DND-41 (cell line): ENCODE measurements around the gene RBM23.

Source experiments
- ATAC-seq: fragments of 200-7000 bp; cut with Tn5 transposase; 3 replicates; pipeline ENCODE4 v1.9.1; 2021; ENCODE audit warnings: low read depth; ENCODE audit not compliant: insufficient read depth
- DNase-seq: peaks from one replicate; pipeline ENCODE4 v3.0.0-alpha.2; 2020
- H2AFZ ChIP-seq: 2 replicates; pipeline ENCODE4 v1.6.0; 2012; ENCODE audit warnings: low read depth, low read length
- H3K27ac ChIP-seq: 2 replicates; pipeline ENCODE4 v1.5.1; 2012; ENCODE audit warnings: low read length, inconsistent platforms
- H3K27me3 ChIP-seq: fragments of 200-600 bp; sonication (generic); 2 replicates; pipeline ENCODE4 v1.6.0; 2012; ENCODE audit warnings: low read length, mild to moderate bottlenecking, inconsistent platforms; ENCODE audit not compliant: insufficient read depth, poor library complexity
- H3K36me3 ChIP-seq: 2 replicates; pipeline ENCODE4 v1.5.1; 2012; ENCODE audit warnings: low read length, inconsistent platforms; ENCODE audit not compliant: insufficient read depth
- H3K4me1 ChIP-seq: 2 replicates; pipeline ENCODE4 v1.5.1; 2012; ENCODE audit warnings: mild to moderate bottlenecking, low read length; ENCODE audit not compliant: insufficient read depth
- H3K4me2 ChIP-seq: 2 replicates; pipeline ENCODE4 v1.6.0; 2012; ENCODE audit warnings: mild to moderate bottlenecking, moderate library complexity, low read length, inconsistent platforms; ENCODE audit not compliant: insufficient read depth
- H3K4me3 ChIP-seq, 2 experiments: fragments of 200-600 bp in 1 of 2; shearing (Covaris generic) in 1 of 2; 2 replicates each; pipeline ENCODE4 v1.5.1; 2012 to 2016; ENCODE audit warnings: inconsistent platforms in 2 of 2, low read length in 2 of 2, mild to moderate bottlenecking in 2 of 2, low read depth in 1 of 2, moderate library complexity in 1 of 2
- H3K79me2 ChIP-seq: 2 replicates; pipeline ENCODE4 v1.6.0; 2012; ENCODE audit warnings: low read length, inconsistent platforms; ENCODE audit not compliant: insufficient read depth
- H3K9ac ChIP-seq: 2 replicates; pipeline ENCODE4 v1.6.0; 2012; ENCODE audit warnings: low read depth, mild to moderate bottlenecking, inconsistent platforms, low read length, moderate library complexity
- H3K9me3 ChIP-seq: 2 replicates; pipeline ENCODE4 v1.5.1; 2012; ENCODE audit warnings: low read length, moderate library complexity, mild to moderate bottlenecking, inconsistent platforms; ENCODE audit not compliant: insufficient read depth, severe bottlenecking
- H4K20me1 ChIP-seq: 2 replicates; pipeline ENCODE4 v1.6.0; 2012; ENCODE audit warnings: low read length; ENCODE audit not compliant: insufficient read depth
- CTCF ChIP-seq: IDR thresholded peaks from 2 replicates; pipeline ENCODE4 v1.5.1; 2012; ENCODE audit warnings: borderline replicate concordance, low read length, moderate library complexity, mild to moderate bottlenecking; ENCODE audit not compliant: poor library complexity, severe bottlenecking; ENCODE audit errors: extremely low read depth
- EZH2 ChIP-seq: IDR thresholded peaks from 3 replicates; pipeline ENCODE4 v1.6.1; 2012; ENCODE audit warnings: borderline replicate concordance, low read depth, mild to moderate bottlenecking, moderate library complexity, low read length, inconsistent platforms; ENCODE audit not compliant: severe bottlenecking

Gene RBM23

GRCh38 chr14:22928237-22929103 lies 9.5 kb upstream of the RBM23 start:
- H4K20me1 ChIP-seq, result no peaks in the 10 kb centered on the region
- H3K27ac ChIP-seq, result peak overlapping the region; percentile 83
- H3K4me3 ChIP-seq, result peak overlapping the region; percentile 64 to 80
- peaks cover 38% of the 10 kb centered on the region for H3K36me3 ChIP-seq
- H2AFZ ChIP-seq, result peak overlapping the region; percentile 94
- peak overlapping the region; percentile 86 for H3K4me2 ChIP-seq
- peak overlapping the region; percentile 74 for H3K9ac ChIP-seq
- DNase-seq, result peak; percentile 31
- H3K9me3 ChIP-seq, result no peaks in the 10 kb centered on the region
- H3K79me2 ChIP-seq, result peaks cover 23% of the 10 kb centered on the region
- ATAC-seq, result no peak
- H3K27me3 ChIP-seq, result no peaks in the 10 kb centered on the region
- TF ChIP-seq EZH2, result no peak
- no peak for TF ChIP-seq CTCF
- H3K4me1 ChIP-seq, result peaks cover 33% of the 10 kb centered on the region

- ATAC-seq, result no peak
- no peaks in the 10 kb centered on the region for H3K27me3 ChIP-seq
- H3K9me3 ChIP-seq, result no peaks in the 10 kb centered on the region
- peak overlapping the region; percentile 16; the same call in 1 of the 2 replicates for H3K4me2 ChIP-seq
- TF ChIP-seq EZH2, result no peak
- no peak for TF ChIP-seq CTCF
- H3K27ac ChIP-seq, result no peak overlapping the region
- H3K36me3 ChIP-seq, result peaks cover 54% of the 10 kb centered on the region
- no peak overlapping the region for H2AFZ ChIP-seq
- no peak overlapping the region for H3K4me3 ChIP-seq
- H3K9ac ChIP-seq, result no peak overlapping the region
- peaks cover 23% of the 10 kb centered on the region for H3K79me2 ChIP-seq
- H3K4me1 ChIP-seq, result peaks cover 33% of the 10 kb centered on the region
- no peak for DNase-seq
- no peaks in the 10 kb centered on the region for H4K20me1 ChIP-seq
These were observed 7.4 kb upstream of the RBM23 start for GRCh38 chr14:22926316-22926715.

GRCh38 chr14:22925513-22925912 lies 6.6 kb upstream of the RBM23 start:
- TF ChIP-seq CTCF (no peak), EZH2 (no peak)
- Histone ChIP-seq H4K20me1 (no peaks in the 10 kb centered on the region), H3K4me2 (no peak overlapping the region), H2AFZ (no peak overlapping the region), H3K4me1 (peaks cover 32% of the 10 kb centered on the region), H3K9ac (no peak overlapping the region), H3K27me3 (no peaks in the 10 kb centered on the region), H3K79me2 (peaks cover 23% of the 10 kb centered on the region), H3K9me3 (no peaks in the 10 kb centered on the region), H3K36me3 (peaks cover 62% of the 10 kb centered on the region), H3K27ac (no peak overlapping the region), H3K4me3 (no peak overlapping the region)
- ATAC-seq (no peak), DNase-seq (no peak)
